Lower leg skin (tissue), 3 donors: Measurements from ENCODE around the gene NOVA1.

Source experiments
- CTCF ChIP-seq, 3 donors: fragments of 450-650 bp; IDR thresholded peaks; one replicate each; pipeline ENCODE4 v1.5.1; 2016; ENCODE audit warnings: antibody characterized with exemption in 3 of 3, mild to moderate bottlenecking in 3 of 3, moderate library complexity in 2 of 3
- POLR2A ChIP-seq, 2 donors: fragments of 450-650 bp; IDR thresholded peaks; one replicate each; pipeline ENCODE4 v1.6.1; 2016 to 2017; ENCODE audit warnings: antibody characterized with exemption in 2 of 2, mild to moderate bottlenecking in 1 of 2, moderate library complexity in 1 of 2

- TF ChIP-seq POLR2A (IDR thresholded peaks at IDR 0.05) (no peak), CTCF (IDR thresholded peaks at IDR 0.05) (no peak)
Observed at GRCh38 chr14:26595926-26596542, 1.8 kb downstream of the NOVA1 start.
